ENCODE results near the gene DRC1. TPM values are rescaled to one million over a fixed set of nuclear protein-coding genes. Genes with fewer than 3 reads are reported as not detected.

DRC1 gene
- total and polyA plus RNA-seq, 9 donors: 0.09 to 0.58 (median 0.23) TPM

DNA sequence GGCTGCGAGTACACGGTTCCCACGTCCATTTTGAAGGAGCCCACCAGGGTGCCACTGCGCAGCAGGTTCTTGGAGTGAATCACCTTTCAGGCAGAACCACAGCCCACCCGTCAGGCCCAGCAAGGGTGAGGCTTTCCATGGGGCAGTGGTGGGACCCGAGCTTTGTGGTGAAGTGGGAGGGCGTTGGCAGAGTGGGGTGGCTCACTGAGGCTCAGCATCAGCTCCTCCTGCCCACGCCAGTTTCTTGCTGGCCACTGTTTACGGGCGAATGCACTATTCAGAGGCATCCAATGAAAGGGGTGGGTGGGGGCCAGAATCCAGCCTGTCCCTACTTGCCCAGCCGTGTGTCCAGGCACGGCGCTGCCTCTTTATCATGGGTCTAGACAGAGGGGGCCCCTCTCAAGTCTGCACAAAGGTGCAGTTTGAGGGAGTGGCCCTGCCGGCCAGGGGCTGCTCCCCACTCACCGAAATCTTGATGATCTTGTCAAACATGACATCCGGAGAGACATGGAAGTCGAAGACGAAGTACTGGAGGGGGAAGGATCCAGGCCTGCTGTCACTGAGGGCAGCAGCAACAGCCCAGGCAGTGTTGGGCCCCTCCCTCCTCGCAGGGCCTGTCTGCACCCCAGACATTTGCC, 87.6 kb downstream of the DRC1 start:
- no peak for DNase-seq
- Histone ChIP-seq H3K9me3 (replicated peaks; ENCODE audit: control insufficient read depth, low read depth, low read length) (no peaks in the 10 kb centered on the region), H3K4me1 (ENCODE audit: control insufficient read depth, insufficient read depth, low read length) (peaks cover 31% of the 10 kb centered on the region), H3K4me3 (ENCODE audit: low read length) (no peak overlapping the region), H3K27me3 (ENCODE audit: control insufficient read depth, insufficient read depth, low read length) (no peaks in the 10 kb centered on the region), H3K36me3 (ENCODE audit: control insufficient read depth, insufficient read depth, low read length) (no peaks in the 10 kb centered on the region), H3K27ac (ENCODE audit: low read length) (no peak overlapping the region)
- 75% methylated on average over 13 of the region's 19 CpGs for WGBS (ENCODE audit: insufficient coverage)

- no peak for DNase-seq
- 78% methylated on average over 7 of the region's 8 CpGs for WGBS (ENCODE audit: insufficient coverage)
- Histone ChIP-seq H3K4me3 (ENCODE audit: low read length) (no peak overlapping the region), H3K27me3 (ENCODE audit: control insufficient read depth, insufficient read depth, low read length) (no peaks in the 10 kb centered on the region), H3K9me3 (replicated peaks; ENCODE audit: control insufficient read depth, low read depth, low read length) (no peaks in the 10 kb centered on the region), H3K4me1 (ENCODE audit: control insufficient read depth, insufficient read depth, low read length) (peaks cover 22% of the 10 kb centered on the region), H3K27ac (ENCODE audit: low read length) (no peak overlapping the region), H3K36me3 (ENCODE audit: control insufficient read depth, insufficient read depth, low read length) (no peaks in the 10 kb centered on the region)
These were observed 89.9 kb downstream of the DRC1 start for GRCh38 chr2:26491563-26492167.

DNA sequence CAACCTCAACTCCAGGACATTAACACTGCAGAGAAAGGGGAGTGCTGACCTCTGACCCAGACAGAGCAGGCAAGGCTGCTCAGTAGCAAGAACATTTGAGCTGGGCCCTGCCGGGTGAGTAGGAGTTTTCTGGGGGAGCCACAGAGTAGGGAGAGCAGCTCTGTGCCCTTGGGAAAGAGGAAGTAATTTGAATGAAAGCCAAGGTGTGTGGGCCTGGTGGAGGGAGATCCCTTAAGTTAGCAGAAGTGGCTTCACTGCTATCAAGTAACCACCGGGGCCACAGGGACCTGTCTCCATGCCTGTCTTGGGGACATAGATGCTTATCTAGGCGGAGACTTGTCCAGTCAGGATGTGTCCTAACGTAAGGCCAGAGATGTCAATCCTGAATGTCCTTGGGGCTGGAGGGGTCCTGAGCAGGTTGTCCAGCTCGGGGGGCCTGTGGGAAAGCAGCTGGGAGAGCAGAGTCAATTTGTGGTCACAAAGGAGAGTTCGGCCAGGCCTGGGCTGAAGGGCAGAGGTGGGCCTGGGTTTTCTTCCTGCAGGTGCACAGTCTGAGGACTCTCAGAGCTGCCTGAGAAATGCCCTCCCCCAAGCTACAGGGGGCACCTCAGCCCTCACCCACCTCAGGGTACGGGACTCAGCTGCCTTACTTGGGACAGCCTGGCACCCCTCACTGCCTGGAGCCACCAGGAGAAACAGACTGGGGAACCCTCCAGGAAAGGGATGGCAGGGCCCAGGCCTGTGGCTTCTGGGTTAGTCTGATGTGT, 91.2 kb downstream of the DRC1 start:
- DNase-seq: no peak
- no peaks in the 10 kb centered on the region for H3K27me3 ChIP-seq (ENCODE audit: control insufficient read depth, insufficient read depth, low read length)
- no peak overlapping the region for H3K4me3 ChIP-seq (ENCODE audit: low read length)
- H3K9me3 ChIP-seq (replicated peaks; ENCODE audit: control insufficient read depth, low read depth, low read length): no peaks in the 10 kb centered on the region
- WGBS (ENCODE audit: insufficient coverage): 75% methylated on average over 6 of the region's 7 CpGs
- H3K4me1 ChIP-seq (ENCODE audit: control insufficient read depth, insufficient read depth, low read length): peaks cover 14% of the 10 kb centered on the region
- no peak overlapping the region for H3K27ac ChIP-seq (ENCODE audit: low read length)
- no peaks in the 10 kb centered on the region for H3K36me3 ChIP-seq (ENCODE audit: control insufficient read depth, insufficient read depth, low read length)

DNA sequence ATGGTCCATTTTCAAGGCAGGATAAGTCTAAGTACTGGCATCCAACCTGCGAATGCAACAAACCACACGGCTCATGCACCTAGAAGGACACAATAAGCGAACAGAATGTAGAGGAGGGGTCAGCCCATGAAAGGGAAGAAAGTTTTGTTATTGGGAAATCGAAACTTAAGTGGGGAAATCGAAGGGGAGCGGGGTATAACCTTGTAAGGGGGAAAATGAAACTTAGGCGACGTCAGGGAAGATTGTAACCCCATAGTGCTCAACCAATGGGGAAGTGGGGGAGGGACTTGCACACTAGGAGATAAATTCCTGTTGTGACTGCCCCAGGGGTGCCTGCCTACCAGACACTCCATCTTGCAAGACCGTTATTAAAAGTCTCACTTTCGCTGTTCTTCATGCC, 91.8 kb downstream of the DRC1 start:
- WGBS (ENCODE audit: insufficient coverage): 88% methylated on average over 6 of the region's 10 CpGs
- no peaks in the 10 kb centered on the region for H3K9me3 ChIP-seq (replicated peaks; ENCODE audit: control insufficient read depth, low read depth, low read length)
- H3K27ac ChIP-seq (ENCODE audit: low read length): no peak overlapping the region
- H3K4me3 ChIP-seq (ENCODE audit: low read length): no peak overlapping the region
- no peak for DNase-seq
- no peaks in the 10 kb centered on the region for H3K36me3 ChIP-seq (ENCODE audit: control insufficient read depth, insufficient read depth, low read length)
- H3K27me3 ChIP-seq (ENCODE audit: control insufficient read depth, insufficient read depth, low read length): no peaks in the 10 kb centered on the region
- H3K4me1 ChIP-seq (ENCODE audit: control insufficient read depth, insufficient read depth, low read length): peaks cover 18% of the 10 kb centered on the region

- no peak overlapping the region for H3K4me3 ChIP-seq (ENCODE audit: low read length)
- no peak overlapping the region for H3K27ac ChIP-seq (ENCODE audit: low read length)
- H3K36me3 ChIP-seq (ENCODE audit: control insufficient read depth, insufficient read depth, low read length): no peaks in the 10 kb centered on the region
- H3K4me1 ChIP-seq (ENCODE audit: control insufficient read depth, insufficient read depth, low read length): peaks cover 15% of the 10 kb centered on the region
- no peaks in the 10 kb centered on the region for H3K27me3 ChIP-seq (ENCODE audit: control insufficient read depth, insufficient read depth, low read length)
- no peaks in the 10 kb centered on the region for H3K9me3 ChIP-seq (replicated peaks; ENCODE audit: control insufficient read depth, low read depth, low read length)
- 100% methylated on average over 4 of the region's 4 CpGs for WGBS (ENCODE audit: insufficient coverage)
- DNase-seq: no peak
These were observed 92.5 kb downstream of the DRC1 start for GRCh38 chr2:26494199-26494598.

GRCh38 chr2:26494891-26495290, 93.2 kb downstream of the DRC1 start:
- peaks cover 15% of the 10 kb centered on the region for H3K4me1 ChIP-seq (ENCODE audit: control insufficient read depth, insufficient read depth, low read length)
- no peaks in the 10 kb centered on the region for H3K36me3 ChIP-seq (ENCODE audit: control insufficient read depth, insufficient read depth, low read length)
- no peak overlapping the region for H3K27ac ChIP-seq (ENCODE audit: low read length)
- no peak for DNase-seq
- 91% methylated on average over 5 of the region's 8 CpGs for WGBS (ENCODE audit: insufficient coverage)
- no peaks in the 10 kb centered on the region for H3K27me3 ChIP-seq (ENCODE audit: control insufficient read depth, insufficient read depth, low read length)
- H3K9me3 ChIP-seq (replicated peaks; ENCODE audit: control insufficient read depth, low read depth, low read length): no peaks in the 10 kb centered on the region
- H3K4me3 ChIP-seq (ENCODE audit: low read length): no peak overlapping the region

- 55% methylated on average over 5 of the region's 8 CpGs for WGBS (ENCODE audit: insufficient coverage)
- DNase-seq: no peak
- Histone ChIP-seq H3K27ac (ENCODE audit: low read length) (no peak overlapping the region), H3K36me3 (ENCODE audit: control insufficient read depth, insufficient read depth, low read length) (no peaks in the 10 kb centered on the region), H3K4me3 (ENCODE audit: low read length) (no peak overlapping the region), H3K27me3 (ENCODE audit: control insufficient read depth, insufficient read depth, low read length) (no peaks in the 10 kb centered on the region), H3K4me1 (ENCODE audit: control insufficient read depth, insufficient read depth, low read length) (peaks cover 15% of the 10 kb centered on the region), H3K9me3 (replicated peaks; ENCODE audit: control insufficient read depth, low read depth, low read length) (no peaks in the 10 kb centered on the region)
These were observed 94.1 kb downstream of the DRC1 start for GRCh38 chr2:26495705-26496297.

GRCh38 chr2:26500406-26500805, 98.7 kb downstream of the DRC1 start:
- Histone ChIP-seq H3K9me3 (replicated peaks; ENCODE audit: control insufficient read depth, low read depth, low read length) (no peaks in the 10 kb centered on the region), H3K4me1 (ENCODE audit: control insufficient read depth, insufficient read depth, low read length) (peaks cover 29% of the 10 kb centered on the region), H3K36me3 (ENCODE audit: control insufficient read depth, insufficient read depth, low read length) (no peaks in the 10 kb centered on the region), H3K4me3 (ENCODE audit: low read length) (no peak overlapping the region), H3K27ac (ENCODE audit: low read length) (no peak overlapping the region), H3K27me3 (ENCODE audit: control insufficient read depth, insufficient read depth, low read length) (peaks cover 11% of the 10 kb centered on the region)
- no peak for DNase-seq
- no CpG with 5 or more reads among the region's 4 CpGs for WGBS (ENCODE audit: insufficient coverage)

DNA sequence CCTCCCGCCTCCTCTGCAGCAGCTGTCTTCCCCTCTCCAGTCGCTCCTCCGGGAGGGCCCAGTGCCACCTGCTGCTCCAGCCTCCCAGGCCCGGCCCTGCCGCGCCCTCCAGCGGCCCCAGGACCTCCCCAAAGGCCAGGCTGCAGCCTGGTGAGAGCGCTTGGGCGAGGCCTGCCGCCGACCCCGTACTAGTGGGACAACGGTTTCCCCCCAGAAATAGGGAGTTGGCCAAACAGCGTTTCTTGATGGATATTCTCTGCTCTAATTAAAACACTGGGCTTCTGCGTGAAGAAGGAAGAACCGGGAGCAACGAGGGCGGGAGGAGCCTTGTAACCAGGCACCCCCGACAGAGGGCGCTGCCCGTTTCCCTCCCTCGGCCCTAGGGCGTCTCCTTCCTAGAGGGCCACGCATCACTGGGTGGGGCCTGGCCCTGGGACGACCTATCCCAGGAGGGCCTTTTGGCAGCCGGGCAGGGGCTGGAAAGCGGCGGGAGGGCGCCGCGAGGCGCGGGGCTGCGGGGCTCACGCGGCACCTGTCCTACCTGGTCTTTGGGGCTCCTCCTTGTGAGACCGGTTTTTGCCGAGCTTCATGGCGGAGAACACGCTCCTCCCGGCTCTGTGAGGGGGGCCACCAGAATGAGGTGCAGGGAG, 101.6 kb downstream of the DRC1 start:
- H3K36me3 ChIP-seq (ENCODE audit: control insufficient read depth, insufficient read depth, low read length): no peaks in the 10 kb centered on the region
- peak overlapping the region; percentile 39 for H3K4me3 ChIP-seq (ENCODE audit: low read length)
- peaks cover 11% of the 10 kb centered on the region for H3K27me3 ChIP-seq (ENCODE audit: control insufficient read depth, insufficient read depth, low read length)
- peak; percentile 81 for DNase-seq
- peak overlapping the region; percentile 44 for H3K27ac ChIP-seq (ENCODE audit: low read length)
- H3K4me1 ChIP-seq (ENCODE audit: control insufficient read depth, insufficient read depth, low read length): peaks cover 20% of the 10 kb centered on the region
- H3K9me3 ChIP-seq (replicated peaks; ENCODE audit: control insufficient read depth, low read depth, low read length): no peaks in the 10 kb centered on the region
- 2% methylated on average over 35 of the region's 41 CpGs for WGBS (ENCODE audit: insufficient coverage)

DNA sequence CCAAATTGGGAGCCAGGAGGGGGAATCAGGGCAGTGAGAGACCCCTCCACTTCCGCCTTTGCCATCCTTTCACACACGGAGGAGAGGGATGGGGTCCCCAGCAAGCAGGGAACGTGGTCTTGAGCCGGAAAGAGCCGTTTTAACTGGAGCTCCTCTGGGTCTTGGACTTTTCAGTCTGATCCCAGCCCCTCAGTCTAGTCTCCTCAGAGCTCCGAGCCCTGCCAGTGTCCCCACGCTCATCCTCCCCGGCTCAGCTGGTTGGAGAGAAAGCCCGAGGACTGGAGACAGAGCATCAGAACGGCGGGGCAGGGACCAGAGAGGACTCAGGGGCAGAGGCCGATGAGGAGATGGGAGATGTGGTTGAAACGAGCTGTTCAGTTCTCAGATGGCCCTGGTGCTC, 102.3 kb downstream of the DRC1 start:
- no peak overlapping the region for H3K27ac ChIP-seq (ENCODE audit: low read length)
- no peak for DNase-seq
- peaks cover 19% of the 10 kb centered on the region for H3K4me1 ChIP-seq (ENCODE audit: control insufficient read depth, insufficient read depth, low read length)
- H3K36me3 ChIP-seq (ENCODE audit: control insufficient read depth, insufficient read depth, low read length): no peaks in the 10 kb centered on the region
- H3K27me3 ChIP-seq (ENCODE audit: control insufficient read depth, insufficient read depth, low read length): peaks cover 11% of the 10 kb centered on the region
- H3K4me3 ChIP-seq (ENCODE audit: low read length): peak overlapping the region; percentile 39
- 30% methylated on average over 9 of the region's 13 CpGs for WGBS (ENCODE audit: insufficient coverage)
- H3K9me3 ChIP-seq (replicated peaks; ENCODE audit: control insufficient read depth, low read depth, low read length): no peaks in the 10 kb centered on the region
